Liver (tissue), 9 donors: ENCODE data around the gene NAPA. TPM values are rescaled to one million over a fixed set of nuclear protein-coding genes. Genes with fewer than 3 reads are reported as not detected.

Experiments used
- DNase-seq: peaks from one replicate; pipeline ENCODE4 v3.0.0-alpha.2; 2017; ENCODE audit warnings: low spot score
- H3K27ac ChIP-seq, 2 donors: one replicate each; pipeline ENCODE4 v1.7.0; 2013; ENCODE audit warnings: inconsistent platforms in 2 of 2, low read length in 2 of 2, control low read depth in 1 of 2, low read depth in 1 of 2, mild to moderate bottlenecking in 1 of 2
- H3K27me3 ChIP-seq, 4 donors: one replicate each; pipeline versions ENCODE4 v1.6.1 to v1.7.0; 2013; ENCODE audit warnings: low read length in 3 of 4, inconsistent platforms in 1 of 4, mild to moderate bottlenecking in 1 of 4, moderate library complexity in 1 of 4; ENCODE audit not compliant: control insufficient read depth in 4 of 4, insufficient read depth in 4 of 4
- H3K36me3 ChIP-seq, 4 donors: one replicate each; pipeline versions ENCODE4 v1.6.1 to v1.7.0; 2013; ENCODE audit warnings: low read length in 3 of 4, mild to moderate bottlenecking in 3 of 4, low read depth in 1 of 4, moderate library complexity in 1 of 4; ENCODE audit not compliant: control insufficient read depth in 4 of 4, insufficient read depth in 3 of 4
- H3K4me1 ChIP-seq, 4 donors: one replicate each; pipeline versions ENCODE4 v1.6.1 to v1.7.0; 2013; ENCODE audit warnings: low read length in 3 of 4, mild to moderate bottlenecking in 3 of 4, moderate library complexity in 1 of 4; ENCODE audit not compliant: control insufficient read depth in 4 of 4, insufficient read depth in 4 of 4
- H3K4me3 ChIP-seq, 3 donors: one replicate each; pipeline versions ENCODE4 v1.6.1 to v1.7.0; 2013; ENCODE audit warnings: low read length in 3 of 3, control low read depth in 1 of 3, low read depth in 1 of 3, mild to moderate bottlenecking in 1 of 3
- H3K9ac ChIP-seq, 2 donors: one replicate each; pipeline ENCODE4 v1.7.0; 2013; ENCODE audit warnings: low read length in 2 of 2, mild to moderate bottlenecking in 2 of 2, moderate library complexity in 2 of 2, control low read depth in 1 of 2, low read depth in 1 of 2
- H3K9me3 ChIP-seq, 4 donors: one replicate each; pipeline versions ENCODE4 v1.6.1 to v1.7.0; 2013; ENCODE audit warnings: low read length in 3 of 4; ENCODE audit not compliant: control insufficient read depth in 4 of 4
- ATF3 ChIP-seq: IDR thresholded peaks from 2 replicates; pipeline ENCODE4 v1.6.1; 2016; ENCODE audit warnings: antibody characterized with exemption
- CTCF ChIP-seq: fragments of 150-350 bp; IDR thresholded peaks from 2 replicates; pipeline ENCODE4 v1.5.1; 2017; ENCODE audit warnings: improper control_type of control experiment, low read depth, low read length; ENCODE audit not compliant: missing input control
- FOXA1 ChIP-seq: IDR thresholded peaks from 2 replicates; pipeline ENCODE4 v1.6.1; 2016; ENCODE audit warnings: antibody characterized with exemption
- GABPA ChIP-seq, 2 donors: IDR thresholded peaks in 1 of 2; conservative IDR thresholded peaks in 1 of 2; 2 replicates each; pipeline ENCODE4 v1.6.1; 2016; ENCODE audit warnings: antibody characterized with exemption in 2 of 2, mild to moderate bottlenecking in 1 of 2, moderate library complexity in 1 of 2
- HNF4A ChIP-seq, 2 donors: conservative IDR thresholded peaks; 2 replicates each; pipeline ENCODE4 v1.6.1; 2016; ENCODE audit warnings: antibody characterized with exemption in 2 of 2, mild to moderate bottlenecking in 2 of 2
- HNF4G ChIP-seq: IDR thresholded peaks from 2 replicates; pipeline ENCODE4 v1.6.1; 2016; ENCODE audit warnings: antibody characterized with exemption
- JUND ChIP-seq, 2 donors: IDR thresholded peaks; 2 replicates each; pipeline ENCODE4 v1.6.1; 2016; ENCODE audit warnings: antibody characterized with exemption in 2 of 2
- NR2F2 ChIP-seq: IDR thresholded peaks from 2 replicates; pipeline ENCODE4 v1.6.1; 2016; ENCODE audit warnings: antibody characterized with exemption
- REST ChIP-seq: IDR thresholded peaks from 2 replicates; pipeline ENCODE4 v1.6.1; 2016; ENCODE audit warnings: antibody characterized with exemption, mild to moderate bottlenecking
- SP1 ChIP-seq: IDR thresholded peaks from 2 replicates; pipeline ENCODE4 v1.6.1; 2018; ENCODE audit warnings: antibody characterized with exemption, mild to moderate bottlenecking
- TAF1 ChIP-seq: conservative IDR thresholded peaks from 2 replicates; pipeline ENCODE4 v1.6.1; 2016; ENCODE audit warnings: antibody characterized with exemption, mild to moderate bottlenecking
- YY1 ChIP-seq: IDR thresholded peaks from 2 replicates; pipeline ENCODE4 v1.6.1; 2016; ENCODE audit warnings: antibody characterized with exemption, mild to moderate bottlenecking
- ZBTB33 ChIP-seq: IDR thresholded peaks from 2 replicates; pipeline ENCODE4 v1.6.1; 2016; ENCODE audit warnings: antibody characterized with exemption
- WGBS: extraction: QIAGEN DNeasy Blood & Tissue Kit; methylation state at CpG from one replicate; pipeline ENCODE4 v1.1.7; 2013; 5-methylcytosine and 5-hydroxymethylcytosine counted together
- polyA plus RNA-seq, 2 donors: library from polyadenylated mRNA; stranded (reverse) in 1 of 2; unstranded in 1 of 2; fragments of 200-250 nt in 1 of 2; fragments of >200 nt in 1 of 2; fragmentation: Nextera tagmentation in 1 of 2; extraction: Ambion mirVana in 1 of 2; gene quantifications; one replicate each; pipeline versions ENCODE4 v1.2.1 to v1.2.3, GENCODE V29; 2013 to 2015
- total RNA-seq, 2 donors: library from RNA; depleted of rRNA; stranded (reverse); fragments of >200 nt; gene quantifications; one replicate each; pipeline ENCODE4 v1.2.3, GENCODE V29; 2014
- donor health status: healthy.
- donor health status: healthy.
- donor health status: healthy.
- donor health status: healthy.
- donor health status: healthy.

Gene NAPA
- total and polyA plus RNA-seq, 4 donors, result 73.4 to 132 (median 120) TPM

- DNase-seq, result no peak
- H3K27me3 ChIP-seq, result peaks cover 0 to 14% (median 3%) of the 10 kb centered on the region in 4 donors
Observed at GRCh38 chr19:47467914-47468313, 46.9 kb downstream of the NAPA start.

More at GRCh38 chr19:47467914-47468313, 46.9 kb downstream of the NAPA start:
- Histone ChIP-seq H3K9me3 (no peaks in the 10 kb centered on the region), H3K27ac (no peak overlapping the region), H3K9ac (no peak overlapping the region), H3K4me3 (no peak overlapping the region), H3K4me1 (peaks cover 0 to 4% (median 0%) of the 10 kb centered on the region in 4 donors), H3K36me3 (no peaks in the 10 kb centered on the region)
- TF ChIP-seq JUND (IDR thresholded peaks at IDR 0.05), result no peak
- no peak for TF ChIP-seq TAF1
- TF ChIP-seq ATF3, result no peak
- no peak for TF ChIP-seq HNF4A (conservative IDR thresholded peaks at IDR 0.05)
- no peak for TF ChIP-seq REST
- no peak for TF ChIP-seq FOXA1
- no peak for TF ChIP-seq CTCF
- no peak for TF ChIP-seq SP1
- no peak for TF ChIP-seq GABPA (IDR thresholded peaks at IDR 0.05 in 1 of 2, conservative IDR thresholded peaks at IDR 0.05 in 1 of 2)
- TF ChIP-seq YY1, result no peak
- no peak for TF ChIP-seq ZBTB33
- TF ChIP-seq NR2F2, result no peak
- TF ChIP-seq HNF4G, result no peak
- 45% methylated on average over 9 of the region's 9 CpGs for WGBS
